Fibroblast of lung (primary cell): ENCODE data around the gene LTC4S. TPM values are rescaled to one million over a fixed set of nuclear protein-coding genes. Genes with fewer than 3 reads are reported as not detected.
"Not testable (repeated sequence)": the region's sequence is repeated elsewhere in the genome, so short reads cannot be mapped to it uniquely, and the experiment has no call there.

Source experiments
- DNase-seq, 2 donors: peaks; one replicate each; pipeline versions ENCODE4 v3.0.0 to v3.0.0-alpha.2; 2010; ENCODE audit warnings: low read depth in 2 of 2
- H2AFZ ChIP-seq: 2 replicates; pipeline ENCODE4 v1.5.1; 2012; ENCODE audit warnings: low read length, control low read depth, inconsistent platforms
- H3K27ac ChIP-seq: 2 replicates; pipeline ENCODE4 v1.5.1; 2011; ENCODE audit warnings: low read length, control low read depth; ENCODE audit not compliant: insufficient read depth
- H3K27me3 ChIP-seq: 2 replicates; pipeline ENCODE4 v1.5.1; 2011; ENCODE audit warnings: mild to moderate bottlenecking, low read length; ENCODE audit not compliant: control insufficient read depth, insufficient read depth
- H3K36me3 ChIP-seq: 2 replicates; pipeline ENCODE4 v1.5.1; 2011; ENCODE audit warnings: low read length; ENCODE audit not compliant: control insufficient read depth, insufficient read depth
- H3K4me1 ChIP-seq: 2 replicates; pipeline ENCODE4 v1.5.1; 2011; ENCODE audit warnings: low read length; ENCODE audit not compliant: control insufficient read depth, insufficient read depth; ENCODE audit errors: extremely low read depth
- H3K4me2 ChIP-seq: 2 replicates; pipeline ENCODE4 v1.5.1; 2011; ENCODE audit warnings: low read length, control low read depth; ENCODE audit not compliant: insufficient read depth; ENCODE audit errors: extremely low read depth
- H3K4me3 ChIP-seq, 4 experiments: fragments of 200-600 bp in 1 of 4; sonication (generic) in 1 of 4; replicated peaks in 1 of 4; 2 replicates each; pipeline ENCODE4 v1.5.1; 2011 to 2016; ENCODE audit warnings: low read length in 4 of 4, low read depth in 3 of 4, mild to moderate bottlenecking in 3 of 4, control low read depth in 2 of 4, inconsistent platforms in 1 of 4, mixed read lengths in 1 of 4; ENCODE audit not compliant: insufficient read depth in 1 of 4; ENCODE audit errors: control extremely low read depth in 1 of 4
- H3K79me2 ChIP-seq: 2 replicates; pipeline ENCODE4 v1.5.1; 2012; ENCODE audit warnings: mild to moderate bottlenecking, low read length, inconsistent platforms; ENCODE audit not compliant: control insufficient read depth, insufficient read depth
- H3K9ac ChIP-seq: 2 replicates; pipeline ENCODE4 v1.5.1; 2011; ENCODE audit warnings: mild to moderate bottlenecking, low read length, control low read depth; ENCODE audit not compliant: insufficient read depth
- H3K9me3 ChIP-seq: 2 replicates; pipeline ENCODE4 v1.5.1; 2012; ENCODE audit warnings: low read depth, low read length; ENCODE audit not compliant: control insufficient read depth, insufficient read depth
- H4K20me1 ChIP-seq: 2 replicates; pipeline ENCODE4 v1.5.1; 2011; ENCODE audit warnings: low read length; ENCODE audit not compliant: control insufficient read depth, insufficient read depth; ENCODE audit errors: extremely low read depth
- CTCF ChIP-seq, 2 donors: IDR thresholded peaks in 1 of 2; conservative IDR thresholded peaks in 1 of 2; 1 replicate in 1 of 2; 2 replicates in 1 of 2; pipeline ENCODE4 v1.5.1; 2011 to 2012; ENCODE audit warnings: low read length in 2 of 2, control low read depth in 1 of 2, inconsistent platforms in 1 of 2, low read depth in 1 of 2, mild to moderate bottlenecking in 1 of 2
- EZH2 ChIP-seq: IDR thresholded peaks from 2 replicates; pipeline ENCODE4 v1.5.1; 2012; ENCODE audit warnings: low read length, control low read depth, mild to moderate bottlenecking; ENCODE audit errors: missing control alignments
- polyA plus RNA-seq, 2 donors: library from polyadenylated mRNA; depleted of rRNA in 1 of 2; stranded (reverse) in 1 of 2; unstranded in 1 of 2; fragments of >200 nt; gene quantifications; 2 replicates each; pipeline ENCODE4 v1.2.1, GENCODE V29; 2011 to 2012; ENCODE audit warnings: missing spikeins in 1 of 2
- total RNA-seq: library from RNA; depleted of rRNA; stranded (reverse); fragments of >200 nt; gene quantifications from 2 replicates; pipeline ENCODE4 v1.2.1, GENCODE V29; 2014

LTC4S gene
- total and polyA plus RNA-seq, 2 donors (not counting 1 experiment from before 2014, with no cell fraction given): 0.32 to 0.83 TPM

- Histone ChIP-seq H3K36me3 (peaks cover 51% of the 10 kb centered on the region), H3K9ac (no peak overlapping the region), H3K4me3 (no peak overlapping the region), H3K4me1 (peaks cover 4% of the 10 kb centered on the region), H3K27me3 (no peaks in the 10 kb centered on the region), H2AFZ (no peak overlapping the region), H3K27ac (no peak overlapping the region), H4K20me1 (peaks cover 2% of the 10 kb centered on the region), H3K79me2 (peaks cover 12% of the 10 kb centered on the region), H3K4me2 (no peak overlapping the region), H3K9me3 (no peaks in the 10 kb centered on the region)
- TF ChIP-seq CTCF (conservative IDR thresholded peaks at IDR 0.05 in 1 of 2, IDR thresholded peaks at IDR 0.05 in 1 of 2; ENCODE audit: low read depth in 1 of 2, low read length in 2 of 2) (no peak), EZH2 (no peak)
- DNase-seq: no peak
Measured at GRCh38 chr5:179833709-179834070, 39.9 kb downstream of the LTC4S start.

DNA sequence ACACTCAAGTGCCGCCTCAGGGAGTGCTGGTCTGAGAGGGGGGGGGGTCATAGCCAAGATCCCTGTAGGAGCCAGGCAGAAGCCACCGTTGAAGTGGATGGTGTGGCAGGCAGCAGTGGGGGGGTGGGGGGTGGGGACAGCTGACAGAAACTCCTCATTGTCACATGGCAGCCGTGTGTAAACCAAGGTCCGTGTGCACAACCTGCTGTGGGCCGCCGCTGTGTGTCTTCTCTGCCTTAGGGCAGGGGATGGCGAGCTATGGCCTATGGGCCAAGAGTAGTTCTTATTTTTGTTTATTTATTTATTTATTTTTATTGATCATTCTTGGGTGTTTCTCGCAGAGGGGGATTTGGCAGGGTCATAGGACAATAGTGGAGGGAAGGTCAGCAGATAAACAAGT lies 40.3 kb downstream of the LTC4S start:
- TF ChIP-seq CTCF (conservative IDR thresholded peaks at IDR 0.05 in 1 of 2, IDR thresholded peaks at IDR 0.05 in 1 of 2; ENCODE audit: low read depth in 1 of 2, low read length in 2 of 2) (no peak), EZH2 (no peak)
- Histone ChIP-seq H3K9ac (no peak overlapping the region), H3K79me2 (peaks cover 8% of the 10 kb centered on the region), H3K4me3 (no peak overlapping the region), H3K4me1 (peaks cover 4% of the 10 kb centered on the region), H3K27me3 (no peaks in the 10 kb centered on the region), H3K27ac (no peak overlapping the region), H3K9me3 (no peaks in the 10 kb centered on the region), H2AFZ (no peak overlapping the region), H4K20me1 (peaks cover 2% of the 10 kb centered on the region), H3K4me2 (no peak overlapping the region), H3K36me3 (peaks cover 47% of the 10 kb centered on the region)
- no peak for DNase-seq

DNA sequence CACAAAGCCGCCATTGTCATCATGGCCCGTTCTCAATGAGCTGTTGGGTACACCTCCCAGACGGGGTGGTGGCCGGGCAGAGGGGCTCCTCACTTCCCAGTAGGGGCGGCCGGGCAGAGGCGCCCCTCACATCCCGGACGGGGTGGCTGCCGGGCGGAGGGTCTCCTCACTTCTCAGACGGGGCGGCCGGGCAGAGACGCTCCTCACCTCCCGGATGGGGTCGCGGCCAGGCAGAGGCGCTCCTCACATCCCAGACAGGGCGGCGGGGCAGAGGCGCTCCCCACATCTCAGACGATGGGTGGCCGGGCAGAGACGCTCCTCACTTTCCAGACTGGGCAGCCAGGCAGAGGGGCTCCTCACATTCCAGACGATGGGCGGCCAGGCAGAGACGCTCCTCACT lies 41.1 kb downstream of the LTC4S start:
- H2AFZ ChIP-seq, H3K4me1 ChIP-seq, H4K20me1 ChIP-seq, H3K4me2 ChIP-seq, H3K79me2 ChIP-seq, H3K9ac ChIP-seq, H3K4me3 ChIP-seq, H3K27me3 ChIP-seq, DNase-seq, H3K9me3 ChIP-seq, H3K27ac ChIP-seq: not testable (repeated sequence)
- H3K36me3 ChIP-seq: peaks cover 45% of the 10 kb centered on the region
